Stimulated activated CD8-positive, alpha-beta memory T cell treated with anti-CD3 and anti-CD28 coated beads, Interleukin-4, amount 100 ng/mL, for 48 hours (primary cell): Measurements from ENCODE around the gene EMX1.
A peak's percentile ranks its signal among the peaks of the same experiment; 100 is the strongest.

Experiments used
- DNase-seq: peaks from one replicate; pipeline ENCODE4 v3.0.0-alpha.2; 2020

Gene EMX1

DNA sequence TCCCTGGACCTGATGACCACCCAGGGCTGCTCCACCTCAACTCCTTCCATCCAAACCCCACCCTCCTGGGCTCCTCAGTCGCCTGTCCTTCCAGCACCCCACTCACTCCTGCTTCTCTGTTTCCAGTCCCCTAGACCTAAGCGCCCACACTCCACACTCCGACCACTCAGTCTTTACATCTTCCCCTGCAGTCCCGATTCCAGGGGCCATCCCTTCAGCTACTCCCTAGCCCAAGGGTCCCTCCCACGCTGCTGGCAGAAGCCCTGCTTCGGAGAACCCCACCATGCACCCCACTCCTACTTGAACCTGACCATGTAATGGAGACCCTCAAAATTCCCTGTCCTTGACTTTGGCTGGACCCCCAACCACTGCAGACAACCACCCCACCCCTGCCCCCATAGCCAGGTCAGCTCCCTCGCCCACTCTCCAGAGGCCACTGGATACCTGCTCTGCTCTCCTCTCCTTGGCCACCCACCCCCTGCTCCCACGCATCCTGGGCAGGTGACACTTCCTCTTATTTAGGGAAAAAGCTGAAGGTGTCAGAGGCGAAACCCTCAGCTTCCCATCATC, 28.2 kb downstream of the EMX1 start:
- no peak for DNase-seq

DNA sequence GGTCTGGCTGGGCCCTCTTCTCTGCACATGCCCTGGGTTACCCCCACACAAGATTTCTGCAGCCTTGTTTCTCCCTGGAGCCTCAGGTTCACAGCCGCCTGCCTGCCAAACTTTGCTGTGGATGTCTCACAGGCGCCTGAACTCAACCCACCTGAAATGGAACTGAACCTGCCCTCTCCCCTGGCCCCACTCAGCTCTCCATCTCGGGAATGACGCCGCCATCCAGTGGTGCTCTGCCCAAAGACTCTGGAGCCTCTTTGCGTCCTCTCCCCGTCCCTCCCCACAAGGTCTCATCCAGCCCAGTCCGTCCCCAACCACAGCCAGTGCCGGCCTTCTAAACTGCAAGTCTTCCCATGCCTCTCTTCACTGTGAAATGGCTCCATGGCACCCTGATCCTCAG, 29.1 kb downstream of the EMX1 start:
- no peak for DNase-seq

DNA sequence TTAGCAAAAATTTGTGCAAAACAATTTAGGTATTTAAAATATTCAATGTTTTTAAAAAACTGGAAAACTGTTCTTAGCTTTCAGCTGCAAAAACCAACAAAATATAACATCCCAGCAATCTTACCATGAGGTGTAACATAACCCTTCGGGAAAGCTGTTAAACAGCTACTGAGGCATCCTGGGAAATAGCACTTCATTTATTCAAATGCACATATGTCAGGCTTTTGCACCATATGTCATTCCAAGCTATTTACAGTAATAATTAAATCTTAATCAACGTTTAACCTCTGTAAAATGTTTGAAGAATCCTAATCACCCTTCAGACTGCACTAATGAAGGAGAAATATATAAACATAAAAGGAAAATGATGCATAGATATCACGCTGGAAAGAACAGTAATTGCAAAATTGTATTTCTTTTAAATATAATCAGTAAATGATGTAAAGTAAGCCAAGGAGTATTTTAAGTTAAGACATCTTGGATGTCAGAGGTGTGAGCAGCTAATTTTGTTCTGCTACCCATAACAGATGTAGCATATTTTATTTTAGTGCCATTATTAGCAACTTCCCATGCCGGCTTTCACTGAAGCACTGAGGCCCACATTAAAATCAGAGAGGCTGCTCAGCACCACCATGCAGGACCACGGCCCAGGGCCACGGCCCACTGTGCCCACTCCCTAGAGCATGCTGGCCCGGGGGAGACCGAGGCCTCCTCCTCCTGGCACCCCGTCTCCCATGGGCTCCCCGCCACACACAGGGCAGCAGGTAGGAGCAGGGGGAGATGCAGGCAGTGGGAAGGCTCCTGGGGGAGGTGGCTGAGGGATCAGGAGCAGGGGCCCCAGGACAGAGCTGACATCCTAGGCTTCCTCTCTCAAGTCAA, 30.9 kb downstream of the EMX1 start:
- DNase-seq = no peak

DNA sequence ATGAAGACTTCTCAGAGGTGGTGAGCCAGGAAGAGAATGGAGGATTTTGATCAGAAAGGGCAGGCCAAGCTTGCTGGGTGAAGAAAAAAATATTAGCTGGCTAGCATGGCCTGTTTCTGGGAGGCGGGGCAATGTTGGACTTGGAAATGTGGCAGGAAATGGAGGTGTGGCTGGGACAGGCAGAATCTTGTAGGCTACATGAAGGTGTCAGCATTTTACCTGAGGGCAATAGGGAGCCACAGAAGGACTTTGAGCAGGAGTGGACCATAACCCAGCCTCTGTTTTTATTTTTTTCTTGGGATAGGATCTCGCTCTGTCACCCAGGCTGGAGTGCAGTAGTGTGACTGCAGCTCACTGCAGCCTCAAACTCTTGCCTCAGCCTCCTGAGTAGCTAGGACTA, 31.7 kb downstream of the EMX1 start:
- DNase-seq = no peak

DNA sequence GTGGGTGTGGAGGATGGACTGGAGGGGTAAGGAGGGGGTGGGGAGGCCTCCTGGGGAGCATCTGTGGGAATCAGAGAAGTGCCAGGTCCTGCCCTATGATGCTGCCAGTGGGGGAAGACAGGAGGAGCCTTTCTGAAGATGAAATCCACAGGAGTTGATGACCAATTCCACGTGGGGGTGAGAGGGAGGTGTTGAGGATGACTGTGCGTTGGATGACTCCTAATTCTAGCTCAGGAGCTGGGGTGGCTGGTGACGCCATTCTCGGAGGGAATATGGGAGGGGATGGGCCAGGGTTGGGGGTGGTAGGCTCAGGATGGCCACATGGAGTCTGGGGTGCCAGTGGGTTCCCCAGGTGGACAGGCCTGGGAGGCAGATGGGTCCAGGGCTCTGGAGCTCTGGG, 32.3 kb downstream of the EMX1 start:
- DNase-seq = no peak

DNA sequence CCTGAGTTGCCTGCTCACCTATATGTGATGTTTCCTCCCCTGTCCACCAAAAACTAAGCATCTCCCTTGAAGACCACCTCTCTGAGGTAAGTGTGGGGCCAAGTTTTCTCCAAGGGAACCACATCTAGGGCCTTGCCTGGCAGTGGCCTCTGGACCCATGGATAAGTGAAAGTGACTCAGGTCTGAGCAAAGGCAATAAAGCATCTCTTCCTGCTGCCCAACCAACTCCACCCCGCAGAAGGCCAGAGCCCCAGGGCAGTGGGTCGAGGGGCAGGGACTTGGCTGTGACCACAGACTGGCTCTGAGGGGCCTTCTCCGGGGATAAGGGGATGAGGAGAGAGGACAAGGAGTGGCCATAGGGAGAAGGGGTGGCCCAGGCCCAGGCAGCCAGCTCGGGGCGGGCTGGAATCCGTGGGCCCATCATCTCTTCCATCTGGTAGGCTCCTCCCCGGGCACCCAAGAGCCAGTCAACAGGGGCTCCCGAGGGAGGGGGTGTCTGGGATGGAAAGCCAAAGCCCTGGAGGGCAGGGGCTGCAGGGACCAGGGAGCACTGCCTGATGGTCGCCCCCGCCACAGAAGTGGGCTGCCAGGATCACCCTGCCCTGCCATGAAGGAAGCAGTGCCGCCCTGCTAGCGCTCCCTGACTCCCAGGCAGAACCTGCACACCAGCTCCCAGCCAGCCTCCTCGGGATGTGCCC, 33.4 kb downstream of the EMX1 start:
- DNase-seq = no peak

DNA sequence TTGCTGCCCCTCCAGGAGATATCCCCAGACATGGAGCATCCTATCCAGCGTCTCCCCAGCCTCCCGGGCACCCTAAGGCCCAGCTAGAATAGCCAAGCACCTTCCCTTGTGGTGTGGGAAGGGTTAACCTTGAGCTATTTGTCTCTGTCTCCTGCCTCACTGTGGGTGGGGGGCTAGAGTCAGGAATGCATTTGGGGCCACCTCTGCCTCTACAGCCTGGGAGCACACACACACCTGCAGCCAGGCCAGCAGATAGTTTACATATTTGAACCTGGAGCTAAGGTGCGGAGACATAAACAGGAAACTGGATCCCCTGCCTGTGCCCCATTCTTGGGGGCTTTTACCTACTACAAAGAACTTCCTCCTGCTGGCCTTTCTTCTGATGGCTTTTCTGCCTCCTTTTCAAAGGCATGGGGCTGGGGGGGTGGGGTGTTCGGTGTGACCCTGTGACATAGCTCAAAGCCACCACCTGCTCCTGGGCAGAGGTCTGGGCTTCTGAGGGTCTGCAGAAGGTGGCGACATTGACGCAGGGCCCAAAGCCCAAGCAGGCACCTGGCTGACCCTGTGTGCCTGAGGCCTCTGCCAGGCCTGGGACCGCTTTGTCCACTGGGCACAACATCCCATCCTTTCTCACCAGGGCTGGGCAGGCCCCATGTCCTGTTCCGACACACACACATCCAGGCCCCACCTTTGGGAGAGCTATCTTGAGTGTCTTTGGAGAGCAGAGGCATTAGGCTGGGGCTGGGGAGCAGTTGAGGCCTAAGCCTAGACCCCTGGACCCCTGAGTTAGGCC, 34.2 kb downstream of the EMX1 start:
- no peak for DNase-seq

DNA sequence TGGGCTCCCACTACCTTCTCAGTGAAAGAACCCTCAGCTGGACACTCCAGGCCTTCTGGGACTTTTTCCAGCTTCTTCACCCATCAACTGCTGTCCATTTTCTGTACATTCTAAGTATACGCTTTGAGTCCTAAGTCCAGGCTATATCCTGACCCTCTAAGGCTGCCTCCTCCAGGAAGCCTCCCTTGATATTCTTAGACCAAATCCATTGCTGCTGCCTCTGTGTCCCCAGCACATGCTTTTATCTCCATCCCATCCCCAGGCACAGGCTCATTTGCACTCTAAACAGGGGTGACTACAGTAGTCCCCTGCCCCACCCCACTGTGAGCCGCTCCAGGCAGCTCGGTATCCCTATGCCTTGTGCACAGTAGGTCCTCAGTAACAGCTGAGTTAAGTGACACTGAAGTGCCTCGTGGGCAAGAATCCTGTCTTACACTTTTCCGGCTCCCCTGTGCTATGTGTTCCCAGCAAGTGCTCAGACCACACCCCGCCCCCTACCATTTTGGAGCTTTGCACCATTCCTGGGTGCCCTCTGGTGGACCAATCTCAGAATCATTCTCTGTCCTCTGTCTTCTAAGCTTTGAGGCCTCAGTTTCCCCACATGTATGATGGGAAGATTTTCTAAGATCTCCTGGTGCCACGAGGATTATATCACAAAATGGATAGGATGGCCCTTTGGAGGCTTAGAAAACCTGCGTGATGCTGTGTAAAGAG, 34.9 kb downstream of the EMX1 start:
- no peak for DNase-seq

DNA sequence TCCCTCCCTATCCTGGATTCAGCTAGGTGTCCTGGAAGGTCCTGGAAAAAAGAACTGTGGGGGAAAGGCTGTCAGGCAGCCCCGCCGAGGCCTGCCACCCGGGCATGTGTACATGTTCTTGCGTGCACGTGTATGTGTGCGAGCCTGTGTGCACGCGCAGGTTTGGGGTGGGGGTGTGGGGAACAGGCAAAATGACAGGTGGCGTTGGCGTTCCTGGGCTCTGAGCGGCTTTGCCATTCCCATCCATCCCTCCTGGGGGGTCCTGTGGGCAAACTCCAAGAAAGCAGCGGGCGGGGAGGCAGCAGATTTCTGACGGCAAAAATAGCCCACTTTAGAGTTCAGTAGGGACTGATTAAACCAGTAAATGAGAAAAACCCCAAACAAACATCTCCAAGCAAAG, 35.6 kb downstream of the EMX1 start:
- no peak for DNase-seq

DNA sequence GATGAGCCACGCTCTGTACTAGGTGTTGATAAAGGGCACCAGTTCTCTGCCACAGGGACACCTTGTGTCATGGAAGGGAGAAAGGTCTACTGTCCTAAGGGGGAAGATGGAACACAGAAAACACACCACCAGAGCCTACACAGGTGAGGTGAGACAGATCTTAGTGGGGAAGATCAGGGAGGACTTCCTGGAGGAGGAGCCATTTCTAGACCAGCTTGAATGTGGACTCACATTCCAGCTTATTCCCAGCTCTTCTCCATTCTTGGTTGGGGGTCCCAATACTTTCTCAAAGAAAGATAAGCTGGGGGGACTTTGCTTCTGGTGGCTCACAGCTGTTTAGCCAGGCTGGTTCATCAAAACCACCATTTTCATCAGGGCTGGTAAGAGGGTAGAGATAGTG, 36.2 kb downstream of the EMX1 start:
- no peak for DNase-seq

DNA sequence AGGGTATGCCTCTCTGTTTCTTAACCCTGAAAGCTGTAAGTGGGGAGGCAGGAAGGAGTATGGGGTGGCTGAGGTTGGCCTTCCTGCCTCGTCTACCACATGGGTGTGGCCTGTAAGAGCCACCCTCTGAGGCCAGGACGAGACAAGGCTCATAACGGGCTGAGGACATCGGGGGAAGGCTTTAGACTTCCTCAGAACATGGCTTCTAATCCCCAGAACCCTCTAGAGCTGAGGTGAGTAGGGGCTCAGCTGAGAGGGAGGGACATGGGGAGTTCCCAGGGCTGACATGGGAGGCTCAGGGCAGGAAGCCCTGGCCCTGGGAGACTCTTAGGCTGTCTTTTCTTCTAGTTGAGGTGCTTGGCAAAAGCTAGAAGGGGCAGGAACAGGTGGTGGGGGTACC, 36.7 kb downstream of the EMX1 start:
- DNase-seq = peak; percentile 34

DNA sequence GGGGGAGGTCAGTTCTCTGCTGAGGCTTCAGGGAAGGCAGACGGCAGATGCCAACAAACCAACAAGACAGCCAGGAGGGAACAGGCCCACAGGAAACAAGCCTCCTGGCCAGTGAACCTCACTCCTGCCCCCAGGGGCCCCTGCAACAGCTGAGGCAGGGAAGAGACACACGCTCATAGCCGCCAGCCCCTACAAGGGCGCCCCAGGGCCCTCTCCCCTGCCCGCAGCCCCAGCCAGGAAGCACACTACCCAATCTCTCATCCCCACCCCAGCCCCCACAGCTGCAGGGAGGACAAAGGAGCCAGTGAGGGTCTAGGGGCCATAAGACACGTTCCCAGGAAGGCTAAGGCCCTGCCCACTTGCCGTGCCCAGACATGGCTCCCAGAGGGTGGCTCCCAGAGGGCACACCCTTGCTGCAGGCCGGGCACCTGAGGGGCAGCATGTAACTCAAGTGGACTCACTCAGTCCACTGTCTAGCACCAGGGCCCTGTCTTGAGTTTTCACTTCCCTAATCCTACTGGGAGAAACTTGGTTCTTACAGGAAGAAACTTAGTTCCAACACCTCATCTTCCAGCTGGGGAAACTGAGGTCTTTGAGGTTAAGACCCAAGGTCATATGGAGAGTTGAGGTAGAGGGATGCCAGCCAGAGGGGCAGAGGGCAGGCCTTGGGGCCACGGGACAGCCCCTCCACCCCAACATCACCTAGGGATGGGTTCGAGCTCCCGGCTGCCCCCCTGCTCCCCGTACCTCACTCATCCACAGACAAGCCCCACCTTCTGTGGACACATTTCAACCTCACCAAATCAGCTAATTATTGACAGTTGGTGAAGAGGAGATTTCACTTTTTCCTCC, 37.3 kb downstream of the EMX1 start:
- no peak for DNase-seq

DNA sequence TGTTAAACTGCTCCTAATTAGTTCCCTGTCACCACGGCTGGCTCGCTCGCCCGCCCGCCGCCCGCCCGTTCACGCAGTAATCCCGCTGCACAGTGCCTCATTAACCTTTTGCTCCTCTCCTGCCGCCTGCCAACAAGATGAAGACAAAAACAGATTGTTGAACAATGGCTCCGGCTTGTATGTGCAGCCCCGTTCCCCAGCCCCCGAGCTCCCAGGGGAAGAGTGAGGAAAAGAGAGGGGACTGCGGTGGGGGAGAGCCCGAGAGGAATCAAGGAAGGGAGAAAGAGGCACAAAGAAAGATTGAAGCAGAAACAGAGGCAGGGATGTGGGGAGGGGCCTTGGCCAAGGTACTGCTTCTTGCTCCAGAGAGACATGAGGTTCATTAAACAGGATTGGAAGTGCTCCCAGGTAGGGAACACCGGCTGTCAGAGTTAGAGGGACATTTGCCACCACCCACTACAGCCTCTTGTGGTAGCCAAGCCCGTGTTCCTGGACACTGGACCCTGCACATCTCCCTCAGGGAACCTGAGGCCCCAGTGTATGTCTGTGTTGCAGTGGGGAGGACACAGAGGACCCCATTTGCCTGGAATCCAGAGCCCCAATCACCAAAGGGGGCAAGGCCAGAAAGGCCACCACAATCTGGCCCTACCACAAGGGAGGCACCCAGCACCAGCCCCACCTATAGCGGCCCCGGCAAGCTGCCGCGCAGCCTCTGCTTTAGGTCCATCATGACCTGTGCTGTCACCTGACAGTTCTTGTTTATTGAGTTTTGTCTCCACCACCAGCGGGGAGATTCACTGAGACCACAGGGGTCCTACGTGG, 38.1 kb downstream of the EMX1 start:
- DNase-seq = no peak

DNA sequence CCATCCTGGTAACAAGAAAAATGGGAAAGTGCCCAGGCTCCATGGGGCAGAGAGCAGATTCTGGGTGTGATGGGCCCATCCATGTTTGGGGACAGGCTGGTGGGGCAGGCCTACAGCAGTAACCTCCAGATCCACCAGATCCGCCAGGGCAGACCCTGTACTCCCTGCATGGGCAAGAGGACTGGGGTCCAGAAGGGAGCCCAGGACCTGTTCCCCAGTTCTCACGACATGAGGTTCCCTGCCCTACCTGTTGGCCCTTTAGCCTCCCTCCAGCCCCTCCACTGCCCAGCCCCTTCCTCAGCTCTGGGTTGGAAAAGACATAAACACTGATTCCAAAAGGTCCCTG, 38.7 kb downstream of the EMX1 start:
- no peak for DNase-seq

DNA sequence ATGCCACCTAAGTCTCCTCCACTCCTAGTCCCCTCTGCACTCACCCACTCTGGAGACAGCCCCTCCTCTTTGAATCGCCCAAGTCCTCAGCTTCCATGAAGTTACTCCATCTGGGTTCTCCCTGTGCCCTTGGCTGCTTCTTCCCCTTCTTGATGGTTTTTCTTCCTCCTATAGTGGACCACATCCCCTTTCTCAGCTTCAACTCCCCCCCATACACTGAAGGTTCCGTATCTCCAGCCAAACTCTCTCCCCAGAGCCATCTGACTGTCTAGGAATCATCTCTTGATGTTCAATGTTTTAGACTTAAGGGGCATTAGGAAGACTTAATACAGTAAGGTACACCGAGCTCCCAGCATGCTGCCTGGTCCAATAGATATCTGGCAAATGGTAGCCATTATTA, 39.6 kb downstream of the EMX1 start:
- DNase-seq = no peak

DNA sequence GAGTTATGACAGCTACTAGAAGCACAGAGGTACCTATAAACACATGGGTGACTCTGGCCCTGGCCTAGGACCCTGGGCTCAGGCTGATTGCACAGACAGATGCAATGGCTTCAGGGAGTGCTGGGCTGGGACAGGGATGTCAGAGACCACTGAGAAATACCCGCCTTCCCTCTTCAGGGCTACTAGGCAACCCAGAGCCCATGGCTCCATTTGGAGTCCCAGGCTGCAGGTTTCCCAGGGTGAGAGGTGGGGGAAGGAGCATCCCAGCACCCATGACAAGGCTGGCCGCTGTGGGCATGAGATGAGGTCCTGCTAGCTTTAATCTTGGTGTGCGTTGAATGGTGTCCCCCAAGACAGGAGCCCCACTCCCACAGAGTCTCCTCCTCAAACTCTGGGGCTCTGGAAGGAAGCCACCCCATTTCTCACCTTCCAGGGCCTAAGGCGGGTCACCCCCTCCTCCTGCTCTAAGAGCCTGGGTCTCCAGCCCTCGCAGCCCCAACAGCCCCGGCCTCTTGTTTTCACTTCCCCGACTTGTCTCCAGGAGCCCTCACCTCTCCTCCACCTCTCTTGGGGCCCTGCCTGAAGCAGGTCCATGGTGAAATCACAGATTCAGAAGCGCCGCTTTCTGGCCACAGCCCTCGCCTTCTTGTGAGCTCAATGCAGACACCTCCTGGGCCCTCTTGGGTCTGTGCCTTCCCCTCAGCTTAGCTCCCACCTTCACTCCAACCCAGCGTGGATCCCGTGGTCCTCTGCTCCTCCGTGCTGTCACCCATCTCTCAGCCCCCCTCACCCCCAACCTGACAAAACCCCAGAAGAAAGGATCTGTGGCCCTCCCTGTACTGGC, 41.4 kb downstream of the EMX1 start:
- DNase-seq = no peak

DNA sequence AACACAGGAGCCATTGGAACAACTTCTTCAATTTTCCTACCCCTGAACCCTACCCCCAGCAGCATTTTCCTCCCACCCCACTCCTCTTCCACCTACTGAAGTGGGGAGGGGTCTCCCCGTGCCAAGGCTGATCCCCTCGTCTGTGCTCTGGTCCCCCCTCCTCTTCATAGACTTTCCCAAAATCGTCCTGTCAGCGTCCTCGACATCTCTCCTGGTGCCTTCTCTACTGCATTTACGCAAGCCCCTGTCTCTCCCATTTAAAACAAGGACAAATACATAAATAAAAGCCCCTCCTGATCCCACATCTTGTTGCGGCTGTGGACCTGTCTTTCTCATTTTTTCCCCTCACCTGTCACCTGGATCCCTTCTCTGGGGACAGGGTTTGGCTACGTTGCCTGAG, 42.2 kb downstream of the EMX1 start:
- no peak for DNase-seq

DNA sequence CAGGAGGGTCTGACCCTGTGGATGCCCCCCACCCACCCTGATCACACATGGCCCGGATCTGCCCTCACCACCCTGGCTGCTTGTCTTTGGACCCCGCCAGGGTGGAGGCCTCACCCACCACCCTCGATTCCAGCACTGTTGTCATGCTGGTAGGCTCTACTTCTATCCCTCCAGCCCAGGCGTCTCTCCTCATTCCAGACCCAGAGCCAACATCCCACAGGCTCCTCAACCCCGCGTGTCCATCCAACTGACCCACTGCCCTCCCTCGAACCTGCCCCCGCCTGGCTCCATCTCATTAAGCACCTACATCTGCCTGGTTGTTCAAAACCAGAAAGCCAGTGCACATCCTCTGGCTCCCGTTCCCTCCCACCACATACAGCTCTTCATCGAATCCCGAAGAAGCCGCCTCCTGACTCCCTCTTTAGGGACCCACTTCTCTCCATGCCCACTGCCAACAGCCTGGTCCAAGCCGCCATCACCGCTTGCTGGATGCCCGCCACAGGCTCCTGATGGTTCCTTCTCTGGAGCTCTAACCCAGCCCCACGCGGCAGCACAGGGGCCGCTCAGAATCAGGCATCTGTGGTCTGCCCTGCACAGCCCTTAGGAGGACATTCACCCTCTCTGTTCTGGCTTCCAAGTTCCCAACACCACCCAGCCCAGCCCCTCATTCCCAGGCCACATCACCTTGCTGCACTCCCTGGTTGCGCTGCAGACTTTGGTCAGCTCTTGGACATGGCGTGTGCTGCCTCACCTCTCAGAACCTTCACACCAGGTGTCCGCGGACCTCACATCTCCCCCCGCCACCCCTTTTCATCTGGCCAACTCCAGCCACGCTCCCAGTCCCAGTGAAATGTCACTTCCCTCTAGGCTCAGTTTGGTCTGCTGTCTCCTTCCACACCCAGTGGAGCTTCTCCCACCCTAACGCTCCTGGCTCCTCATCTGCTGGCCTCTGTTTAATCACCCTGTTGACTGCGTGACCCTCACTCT, 43.0 kb downstream of the EMX1 start:
- no peak for DNase-seq
